MM.1S (cell line): Measurements from ENCODE around the gene USP25.

Experiments
- DNase-seq: peaks from one replicate; pipeline ENCODE4 v3.0.0-alpha.2; 2015
- H2AFZ ChIP-seq: fragments of 300-600 bp; sonication (generic); 2 replicates; pipeline ENCODE4 v1.6.0; 2016; ENCODE audit warnings: antibody characterized with exemption, low read length
- H3F3A ChIP-seq: fragments of 300-600 bp; sonication (generic); 2 replicates; pipeline ENCODE4 v1.6.1; 2016; ENCODE audit warnings: mild to moderate bottlenecking, antibody characterized with exemption, low read length, moderate library complexity, mixed read lengths; ENCODE audit not compliant: insufficient read depth
- H3K27ac ChIP-seq: fragments of 300-600 bp; sonication (generic); 2 replicates; pipeline ENCODE4 v1.5.1; 2016; ENCODE audit warnings: mild to moderate bottlenecking, low read length
- H3K27me3 ChIP-seq: fragments of 300-600 bp; sonication (generic); replicated peaks from 2 replicates; pipeline ENCODE4 v1.6.0; 2016; ENCODE audit warnings: low read length; ENCODE audit not compliant: insufficient read depth
- H3K36me3 ChIP-seq: fragments of 300-600 bp; sonication (generic); replicated peaks from 2 replicates; pipeline ENCODE4 v1.6.1; 2016; ENCODE audit warnings: mild to moderate bottlenecking, low read length, mixed read lengths; ENCODE audit not compliant: insufficient read depth
- H3K4me1 ChIP-seq: fragments of 300-600 bp; sonication (generic); 2 replicates; pipeline ENCODE4 v1.6.1; 2016; ENCODE audit warnings: low read length, mixed read lengths
- H3K4me2 ChIP-seq: fragments of 300-600 bp; sonication (generic); 2 replicates; pipeline ENCODE4 v1.6.0; 2016; ENCODE audit warnings: low read depth, low read length
- H3K4me3 ChIP-seq: fragments of 300-600 bp; sonication (generic); 2 replicates; pipeline ENCODE4 v1.5.1; 2016; ENCODE audit warnings: low read length, mixed read lengths
- H3K79me2 ChIP-seq: fragments of 300-600 bp; sonication (generic); 2 replicates; pipeline ENCODE4 v1.6.1; 2016; ENCODE audit warnings: mixed run types, low read length, mixed read lengths
- H3K9ac ChIP-seq: fragments of 300-600 bp; sonication (generic); 2 replicates; pipeline ENCODE4 v1.6.1; 2016; ENCODE audit warnings: low read length, mixed read lengths
- H3K9me2 ChIP-seq: fragments of 300-600 bp; sonication (generic); replicated peaks from 2 replicates; pipeline ENCODE4 v1.6.1; 2016; ENCODE audit warnings: mild to moderate bottlenecking, low read length, mixed read lengths; ENCODE audit not compliant: insufficient read depth
- H3K9me3 ChIP-seq: fragments of 300-600 bp; sonication (generic); replicated peaks from 2 replicates; pipeline ENCODE4 v1.6.1; 2016; ENCODE audit warnings: mild to moderate bottlenecking, low read length, mixed read lengths; ENCODE audit not compliant: insufficient read depth
- H4K20me1 ChIP-seq: fragments of 300-600 bp; sonication (generic); 2 replicates; pipeline ENCODE4 v1.6.1; 2016; ENCODE audit warnings: mild to moderate bottlenecking, low read length, moderate library complexity, mixed read lengths; ENCODE audit not compliant: insufficient read depth
- EZH2 ChIP-seq: fragments of 300-600 bp; sonication (generic); optimal IDR thresholded peaks from 2 replicates; pipeline ENCODE3; 2017; ENCODE audit warnings: low read depth, mild to moderate bottlenecking, antibody characterized with exemption, low read length, mixed read lengths
- EZH2phosphoT487 ChIP-seq: fragments of 300-600 bp; sonication (generic); IDR thresholded peaks from 2 replicates; pipeline ENCODE4 v1.6.1; 2018; ENCODE audit warnings: antibody characterized with exemption, low read length
- TF ChIP-seq, protein P1 (sequence below): fragments of 300-600 bp; sonication (generic); IDR thresholded peaks from 2 replicates; pipeline ENCODE4 v1.5.1; 2016; ENCODE audit warnings: antibody characterized with exemption, low read length, mixed read lengths

The USP25 gene

DNA sequence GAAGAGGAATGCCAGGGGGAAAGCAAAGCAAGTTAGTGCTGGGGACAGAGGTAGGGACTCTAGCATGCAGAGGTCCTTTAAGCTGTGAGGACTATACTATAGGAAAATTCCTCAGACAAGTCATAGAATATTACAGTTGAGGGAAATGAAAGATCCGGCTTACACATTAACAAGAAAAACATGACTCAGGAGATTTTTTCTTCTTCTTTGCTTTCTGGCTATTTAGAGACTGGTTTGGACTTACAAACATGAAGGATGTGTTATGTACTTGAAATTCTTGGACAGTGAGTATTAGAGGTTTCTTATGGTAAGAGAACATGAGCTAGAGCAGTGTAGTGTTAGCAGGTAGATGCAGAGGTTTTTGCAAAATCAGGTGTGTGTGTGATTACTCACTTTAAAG is 24.9 kb downstream of the USP25 start:
- Histone ChIP-seq H3K9me3 (no peaks in the 10 kb centered on the region), H3K9ac (no peak overlapping the region), H3K79me2 (peaks cover 88% of the 10 kb centered on the region), H3K4me2 (no peak overlapping the region), H3K27ac (no peak overlapping the region), H3F3A (no peaks in the 10 kb centered on the region), H3K9me2 (no peaks in the 10 kb centered on the region), H3K4me3 (no peak overlapping the region), H2AFZ (no peak overlapping the region), H4K20me1 (no peaks in the 10 kb centered on the region), H3K4me1 (0 out of 2 replicates have a peak, but pooled peaks cover 4% of the 10 kb centered on the region), H3K36me3 (no peaks in the 10 kb centered on the region), H3K27me3 (no peaks in the 10 kb centered on the region)
- TF ChIP-seq EZH2 (no peak), EZH2phosphoT487 (no peak)
- TF ChIP-seq, protein P1, sequence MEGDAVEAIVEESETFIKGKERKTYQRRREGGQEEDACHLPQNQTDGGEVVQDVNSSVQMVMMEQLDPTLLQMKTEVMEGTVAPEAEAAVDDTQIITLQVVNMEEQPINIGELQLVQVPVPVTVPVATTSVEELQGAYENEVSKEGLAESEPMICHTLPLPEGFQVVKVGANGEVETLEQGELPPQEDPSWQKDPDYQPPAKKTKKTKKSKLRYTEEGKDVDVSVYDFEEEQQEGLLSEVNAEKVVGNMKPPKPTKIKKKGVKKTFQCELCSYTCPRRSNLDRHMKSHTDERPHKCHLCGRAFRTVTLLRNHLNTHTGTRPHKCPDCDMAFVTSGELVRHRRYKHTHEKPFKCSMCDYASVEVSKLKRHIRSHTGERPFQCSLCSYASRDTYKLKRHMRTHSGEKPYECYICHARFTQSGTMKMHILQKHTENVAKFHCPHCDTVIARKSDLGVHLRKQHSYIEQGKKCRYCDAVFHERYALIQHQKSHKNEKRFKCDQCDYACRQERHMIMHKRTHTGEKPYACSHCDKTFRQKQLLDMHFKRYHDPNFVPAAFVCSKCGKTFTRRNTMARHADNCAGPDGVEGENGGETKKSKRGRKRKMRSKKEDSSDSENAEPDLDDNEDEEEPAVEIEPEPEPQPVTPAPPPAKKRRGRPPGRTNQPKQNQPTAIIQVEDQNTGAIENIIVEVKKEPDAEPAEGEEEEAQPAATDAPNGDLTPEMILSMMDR: no peak
- DNase-seq: no peak

DNA sequence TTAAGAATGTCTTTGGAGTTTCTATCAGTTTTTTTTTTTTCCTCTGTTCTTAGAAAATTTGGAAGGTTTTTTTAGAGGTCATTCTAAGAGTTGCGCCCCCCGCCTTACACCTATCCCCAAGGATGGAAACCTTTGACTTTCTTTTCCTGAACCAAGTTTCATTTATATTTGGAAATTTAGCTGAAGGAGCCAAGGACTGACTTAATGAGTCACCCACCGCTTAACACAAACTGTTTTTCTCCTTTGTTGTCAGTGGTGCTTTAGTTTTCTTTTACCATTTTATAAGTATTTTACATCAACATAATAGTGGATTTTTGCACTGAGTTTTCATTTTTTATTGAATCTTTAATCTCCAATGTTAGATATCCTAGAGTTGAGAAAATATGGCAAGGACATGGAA is 25.3 kb downstream of the USP25 start:
- H3K79me2 ChIP-seq: peaks cover 88% of the 10 kb centered on the region
- no peaks in the 10 kb centered on the region for H3K9me3 ChIP-seq
- no peak overlapping the region for H3K27ac ChIP-seq
- no peaks in the 10 kb centered on the region for H3K9me2 ChIP-seq
- H3K36me3 ChIP-seq: no peaks in the 10 kb centered on the region
- no peaks in the 10 kb centered on the region for H4K20me1 ChIP-seq
- no peak overlapping the region for H2AFZ ChIP-seq
- 0 out of 2 replicates have a peak, but pooled peaks cover 4% of the 10 kb centered on the region for H3K4me1 ChIP-seq
- no peaks in the 10 kb centered on the region for H3F3A ChIP-seq
- H3K9ac ChIP-seq: no peak overlapping the region
- TF ChIP-seq EZH2: no peak
- TF ChIP-seq, protein P1: no peak
- TF ChIP-seq EZH2phosphoT487: no peak
- no peak overlapping the region for H3K4me3 ChIP-seq
- H3K27me3 ChIP-seq: no peaks in the 10 kb centered on the region
- no peak for DNase-seq
- no peak overlapping the region for H3K4me2 ChIP-seq

DNA sequence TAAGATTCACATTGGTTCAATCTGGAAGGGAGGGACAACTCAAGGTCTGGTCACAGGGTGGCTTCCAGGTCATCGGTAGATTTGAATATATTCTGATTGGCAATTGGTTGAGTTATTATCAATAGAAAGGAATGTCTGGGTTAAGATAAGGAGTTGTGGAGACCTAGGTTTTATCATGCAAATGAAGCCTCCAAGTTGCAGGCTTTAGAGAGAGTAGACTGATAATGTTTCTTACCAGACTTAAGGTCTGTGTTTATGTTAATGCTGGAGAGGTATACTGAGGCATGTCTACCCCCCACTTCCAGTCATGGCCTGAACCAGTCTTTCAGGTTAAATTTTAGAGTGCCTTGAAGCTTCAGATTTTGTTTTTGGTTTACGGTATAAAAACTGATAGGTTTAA is 29.7 kb downstream of the USP25 start:
- Histone ChIP-seq H3K79me2 (peaks cover 61% of the 10 kb centered on the region), H3K9ac (no peak overlapping the region), H4K20me1 (no peaks in the 10 kb centered on the region), H3F3A (no peaks in the 10 kb centered on the region), H3K4me2 (no peak overlapping the region), H3K27me3 (no peaks in the 10 kb centered on the region), H3K4me1 (0 out of 2 replicates have a peak, but pooled peaks cover 4% of the 10 kb centered on the region), H2AFZ (no peak overlapping the region), H3K9me3 (no peaks in the 10 kb centered on the region), H3K36me3 (no peaks in the 10 kb centered on the region), H3K9me2 (no peaks in the 10 kb centered on the region), H3K27ac (no peak overlapping the region), H3K4me3 (no peak overlapping the region)
- DNase-seq: no peak
- TF ChIP-seq EZH2phosphoT487: no peak
- TF ChIP-seq EZH2: no peak
- TF ChIP-seq, protein P1: no peak
